HG03025 (cell line): Measurements from ENCODE around the gene L1TD1.
"Not testable (repeated sequence)": the region's sequence is repeated elsewhere in the genome, so short reads cannot be mapped to it uniquely, and the experiment has no call there.

ENCODE experiments used
- ATAC-seq: cut with Tn5 transposase; IDR thresholded peaks from one replicate; pipeline ENCODE4 v1.9.1; 2021; ENCODE audit warnings: mild to moderate bottlenecking, moderate library complexity; ENCODE audit not compliant: unreplicated experiment, low FRiP score

Gene L1TD1

DNA sequence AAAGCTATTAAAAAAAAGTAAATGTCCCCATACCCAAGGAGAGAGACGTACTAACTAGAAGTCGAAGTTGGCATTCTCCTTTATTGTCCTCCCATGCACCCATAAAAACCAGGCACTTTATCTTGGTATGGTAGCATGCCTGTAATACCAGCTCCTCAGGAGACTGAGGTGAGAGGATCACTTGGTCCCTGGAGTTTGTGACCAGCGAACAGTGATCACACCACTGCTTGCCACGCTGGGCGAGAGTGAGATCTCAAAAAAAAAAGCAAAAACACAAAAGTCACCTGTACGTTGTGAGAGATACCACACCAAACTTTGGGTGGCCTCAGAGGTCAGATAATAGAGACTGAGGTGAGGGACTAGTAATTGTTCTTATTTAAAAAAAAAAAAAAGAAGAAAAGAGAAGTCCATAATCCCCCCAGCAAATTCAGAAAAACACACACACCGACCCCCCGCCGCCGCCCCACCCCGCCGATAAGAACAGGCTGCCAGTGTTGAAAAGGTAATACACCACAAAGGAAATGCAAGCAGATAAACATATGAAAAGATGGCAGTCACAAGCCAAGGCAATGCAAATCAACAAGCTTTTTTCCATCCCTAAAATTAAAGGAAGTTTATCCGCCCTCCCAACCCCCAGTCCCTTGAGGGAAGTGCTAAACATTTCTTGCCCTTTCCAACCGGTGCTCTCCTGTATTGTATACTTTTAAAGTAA lies 3.6 kb downstream of the L1TD1 start:
- no peak for ATAC-seq

DNA sequence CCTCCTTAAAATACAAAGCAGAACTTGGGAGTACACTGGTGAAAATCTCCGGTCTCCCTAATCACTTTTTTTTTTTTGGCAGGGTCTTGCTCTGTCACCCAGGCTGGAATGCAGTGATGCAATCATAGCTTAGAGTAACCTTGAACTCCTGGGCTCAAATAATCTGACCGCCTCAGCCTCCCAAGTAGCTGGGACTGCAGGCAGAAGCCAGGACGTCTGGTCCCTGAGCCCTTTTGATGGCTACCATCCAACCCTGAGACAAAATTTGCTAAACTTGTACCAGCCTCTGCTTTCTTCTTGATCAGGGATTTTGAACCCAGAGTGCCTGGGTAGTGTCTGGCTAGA lies 4.1 kb downstream of the L1TD1 start:
- no peak for ATAC-seq

DNA sequence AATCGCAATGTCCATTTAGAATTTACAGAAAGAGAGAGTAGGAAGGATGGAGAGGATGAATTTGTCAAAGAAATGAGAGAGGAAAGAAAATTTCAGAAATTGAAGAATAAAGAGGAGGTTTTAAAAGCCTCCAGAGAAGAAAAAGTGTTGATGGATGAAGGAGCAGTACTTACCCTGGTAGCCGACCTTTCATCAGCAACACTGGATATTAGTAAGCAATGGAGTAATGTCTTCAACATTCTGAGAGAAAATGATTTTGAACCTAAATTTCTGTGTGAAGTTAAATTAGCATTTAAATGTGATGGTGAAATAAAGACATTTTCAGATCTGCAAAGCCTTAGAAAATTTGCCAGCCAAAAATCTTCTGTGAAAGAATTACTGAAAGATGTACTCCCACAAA lies 12.5 kb downstream of the L1TD1 start:
- no peak for ATAC-seq

DNA sequence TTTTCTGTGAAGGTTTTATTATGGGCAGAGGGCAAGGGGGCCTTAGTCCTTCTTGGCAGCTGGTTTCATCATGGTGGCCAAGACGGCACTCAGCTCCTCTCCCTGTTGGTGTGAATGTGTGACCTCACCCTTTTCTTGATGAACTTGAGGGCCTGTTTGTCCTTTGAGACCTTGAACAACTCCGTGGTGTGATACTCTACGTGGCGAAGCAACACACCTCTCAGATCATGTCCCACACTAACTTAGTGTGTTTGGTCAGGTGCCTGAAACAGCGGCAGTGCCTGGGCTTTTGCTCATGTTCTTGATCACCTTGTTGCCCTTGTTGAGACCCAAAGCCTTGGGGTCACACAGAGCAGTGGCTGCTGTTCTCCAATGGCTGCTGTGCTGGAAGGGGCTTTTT lies 13.4 kb downstream of the L1TD1 start:
- no peak for ATAC-seq

DNA sequence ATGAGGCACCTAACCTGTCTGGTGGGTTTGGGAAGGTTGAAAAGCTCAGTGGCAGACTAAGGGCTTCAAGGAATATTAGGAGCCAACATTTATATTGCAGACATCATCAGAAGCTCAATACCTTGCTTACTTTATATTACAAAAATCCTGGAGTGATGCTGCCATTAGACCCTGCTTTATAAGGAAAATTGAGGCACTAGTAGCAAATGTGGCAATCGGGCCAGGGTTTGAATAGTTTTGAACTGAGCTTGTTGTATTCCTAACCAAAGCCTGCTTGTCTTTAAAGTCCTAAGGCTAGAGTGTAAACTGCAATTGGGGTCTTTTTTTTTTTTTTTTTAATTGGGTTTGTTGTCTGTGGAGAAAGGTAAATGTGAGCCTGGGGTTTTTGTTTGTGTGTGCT lies 14.3 kb downstream of the L1TD1 start:
- no peak for ATAC-seq

DNA sequence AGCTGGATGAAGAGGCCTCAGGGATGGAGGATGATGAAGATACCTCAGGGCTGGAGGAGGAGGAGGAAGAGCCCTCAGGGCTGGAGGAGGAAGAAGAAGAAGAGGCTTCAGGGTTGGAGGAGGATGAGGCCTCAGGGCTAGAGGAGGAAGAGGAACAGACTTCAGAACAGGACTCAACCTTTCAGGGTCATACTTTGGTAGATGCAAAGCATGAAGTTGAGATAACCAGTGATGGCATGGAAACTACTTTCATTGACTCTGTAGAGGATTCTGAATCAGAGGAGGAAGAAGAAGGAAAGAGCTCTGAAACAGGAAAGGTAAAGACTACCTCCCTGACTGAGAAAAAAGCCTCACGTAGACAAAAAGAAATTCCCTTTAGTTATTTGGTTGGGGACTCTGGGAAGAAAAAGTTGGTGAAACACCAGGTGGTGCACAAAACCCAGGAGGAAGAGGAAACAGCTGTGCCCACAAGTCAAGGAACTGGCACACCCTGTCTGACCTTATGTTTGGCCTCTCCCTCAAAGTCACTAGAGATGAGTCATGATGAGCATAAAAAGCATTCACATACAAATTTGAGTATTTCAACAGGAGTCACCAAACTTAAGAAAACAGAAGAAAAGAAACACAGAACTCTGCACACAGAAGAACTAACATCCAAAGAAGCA lies 15.4 kb downstream of the L1TD1 start:
- no peak for ATAC-seq

DNA sequence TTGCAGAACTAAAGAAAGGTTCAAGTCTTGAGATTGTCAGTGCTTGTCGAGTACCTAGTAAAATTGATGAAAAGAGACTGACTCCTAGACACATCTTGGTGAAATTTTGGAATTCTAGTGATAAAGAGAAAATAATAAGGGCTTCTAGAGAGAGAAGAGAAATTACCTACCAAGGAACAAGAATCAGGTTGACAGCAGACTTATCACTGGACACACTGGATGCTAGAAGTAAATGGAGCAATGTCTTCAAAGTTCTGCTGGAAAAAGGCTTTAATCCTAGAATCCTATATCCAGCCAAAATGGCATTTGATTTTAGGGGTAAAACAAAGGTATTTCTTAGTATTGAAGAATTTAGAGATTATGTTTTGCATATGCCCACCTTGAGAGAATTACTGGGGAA lies 16.3 kb downstream of the L1TD1 start:
- ATAC-seq: no peak

DNA sequence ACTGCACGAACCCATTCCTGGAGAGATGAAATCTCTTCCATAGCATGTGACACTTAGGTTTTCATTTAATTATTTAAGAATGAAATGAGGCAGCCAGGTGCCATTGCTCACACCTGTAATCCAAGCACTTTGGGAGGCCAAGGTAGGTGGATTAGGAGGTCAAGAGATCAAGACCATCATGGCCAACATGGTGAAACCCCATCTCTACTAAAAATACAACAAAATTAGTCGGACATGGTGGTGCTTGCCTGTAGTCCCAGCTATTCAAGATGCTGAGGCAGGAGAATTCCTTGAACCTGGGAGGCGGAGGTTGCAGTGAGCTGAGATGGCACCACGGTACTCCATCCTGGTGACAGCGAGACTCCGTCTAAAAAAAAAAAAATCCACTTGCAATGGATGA lies 17.8 kb downstream of the L1TD1 start:
- ATAC-seq: no peak

DNA sequence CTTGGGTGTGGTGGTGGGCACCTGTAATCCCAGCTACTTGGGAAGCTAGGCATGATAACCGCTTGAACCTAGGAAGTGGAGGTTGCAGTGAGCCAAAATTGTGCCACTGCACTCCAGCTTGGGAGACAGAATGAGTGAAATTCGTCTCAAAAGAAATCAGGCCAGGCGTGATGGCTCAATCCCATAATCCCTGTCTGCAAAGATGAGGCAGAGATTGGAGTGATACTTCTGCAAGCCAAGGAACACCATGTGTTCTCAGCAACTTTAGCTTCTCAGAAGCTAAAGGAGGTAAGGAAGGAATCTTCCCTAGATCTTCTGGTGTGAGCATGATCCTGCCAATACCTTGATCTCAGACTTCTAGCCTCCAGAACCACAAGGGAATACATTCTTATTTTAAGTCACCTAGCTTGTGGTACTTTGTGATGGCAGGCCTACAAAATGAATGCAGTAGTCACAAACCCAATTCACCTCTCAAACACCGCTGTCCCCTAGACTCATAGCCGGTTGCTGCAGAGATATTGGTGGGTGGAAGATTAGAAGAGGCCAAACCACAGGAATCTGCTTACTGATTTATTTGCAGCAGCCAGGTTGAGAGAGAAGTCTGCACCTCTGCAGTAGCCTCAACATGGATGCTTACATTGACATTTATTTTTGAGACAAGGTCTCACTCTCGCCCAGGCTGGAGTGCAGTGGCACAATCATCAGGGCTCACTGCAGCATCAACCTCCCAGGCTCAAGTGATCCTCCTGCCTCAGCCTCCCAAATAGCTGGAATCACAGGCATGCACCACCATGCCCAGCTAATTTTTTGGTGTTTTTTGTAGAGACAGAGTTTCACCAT lies 18.6 kb downstream of the L1TD1 start:
- ATAC-seq: no peak

DNA sequence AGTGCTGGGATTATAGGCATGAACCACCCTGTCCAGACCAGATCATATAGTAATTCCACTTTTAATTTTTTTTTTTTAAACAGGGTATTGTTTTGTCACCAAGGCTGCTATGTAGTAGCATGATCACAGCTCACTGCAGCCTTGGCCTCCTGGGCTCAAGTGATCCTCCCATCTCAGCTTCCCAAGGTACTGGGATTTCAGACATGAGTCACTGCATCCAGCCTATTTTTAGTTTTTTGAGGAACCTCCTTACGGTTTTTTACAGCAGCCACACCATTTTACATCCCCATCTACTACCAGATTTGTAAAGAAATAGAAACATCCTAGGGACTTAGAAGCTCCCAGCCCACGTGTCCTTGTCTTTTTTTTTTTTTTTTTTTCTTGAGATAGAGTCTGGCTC lies 24.0 kb downstream of the L1TD1 start:
- ATAC-seq: no peak

DNA sequence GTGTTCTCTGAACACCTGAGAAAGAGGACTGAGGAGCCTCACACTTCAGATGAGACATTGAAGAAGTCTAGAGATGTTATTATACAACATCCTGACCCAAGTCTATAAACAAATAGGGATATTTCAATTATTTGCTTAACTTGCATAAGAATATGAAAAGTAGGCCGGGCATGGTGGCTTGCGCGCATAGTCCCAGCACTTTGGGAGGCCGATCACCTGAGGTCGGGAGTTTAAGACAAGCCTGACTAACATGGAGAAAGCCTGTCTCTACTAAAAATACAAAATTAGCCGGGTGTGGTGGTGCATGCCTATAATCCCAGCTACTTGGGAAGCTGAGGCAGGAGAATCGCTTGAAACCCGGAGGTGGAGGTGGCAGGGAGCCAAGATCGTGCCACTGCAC lies 25.8 kb downstream of the L1TD1 start:
- ATAC-seq: not testable (repeated sequence)

DNA sequence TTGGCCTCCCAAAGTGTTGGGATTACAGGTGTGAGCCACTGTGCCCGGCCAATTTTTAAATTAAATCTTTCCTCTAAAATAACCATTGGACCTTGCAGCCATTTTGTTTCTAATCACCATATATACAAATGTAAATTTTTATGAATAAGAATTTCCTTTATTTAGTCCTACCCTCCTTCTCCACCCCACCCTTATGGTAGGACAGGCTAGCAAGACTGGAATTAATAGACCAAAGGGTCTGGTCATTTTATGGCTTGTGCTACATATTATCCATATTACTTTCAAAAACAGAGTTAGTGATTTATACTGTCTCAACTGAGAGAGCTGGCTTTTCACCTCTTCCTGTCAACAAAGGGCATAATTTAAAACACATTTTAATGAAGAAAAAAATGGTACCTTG lies 26.5 kb downstream of the L1TD1 start:
- ATAC-seq: no peak

DNA sequence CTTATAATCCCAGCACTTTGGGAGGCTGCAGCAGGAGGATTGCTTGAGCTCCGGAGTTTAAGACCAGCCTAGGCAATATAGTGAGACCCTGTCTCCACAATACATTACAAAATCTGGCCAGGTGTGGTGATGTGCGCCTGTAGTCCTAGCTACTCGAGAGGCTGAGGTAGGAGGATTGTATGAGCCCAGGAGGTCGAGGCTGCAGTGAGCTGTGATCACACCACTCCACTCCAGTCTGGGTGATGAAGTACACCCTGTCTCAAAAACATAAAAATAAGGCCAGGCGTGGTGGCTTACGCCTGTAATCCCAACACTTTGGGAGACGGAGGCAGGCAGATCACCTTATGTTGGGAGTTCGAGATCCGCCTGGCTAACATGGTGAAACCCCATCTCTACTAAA lies 27.7 kb downstream of the L1TD1 start:
- no peak for ATAC-seq

DNA sequence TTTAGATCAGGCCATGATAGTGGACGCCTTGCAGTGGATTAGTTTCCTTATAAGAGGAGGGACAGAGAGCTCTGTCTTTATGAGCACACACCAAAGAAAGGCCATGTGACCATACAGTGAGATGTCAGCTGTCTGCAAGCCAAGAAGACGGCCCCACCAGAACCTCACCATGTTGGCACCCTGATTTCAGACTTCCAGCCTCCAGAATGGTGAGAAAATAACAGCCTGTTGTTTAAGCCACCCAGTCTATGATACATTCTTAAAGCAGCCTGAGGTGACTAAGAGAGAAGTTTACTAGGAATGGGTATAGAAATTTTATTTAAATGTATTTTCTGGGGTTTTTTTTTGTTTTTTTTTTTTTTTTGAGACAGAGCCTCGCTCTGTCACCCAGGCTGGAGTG lies 29.5 kb downstream of the L1TD1 start:
- ATAC-seq: no peak

DNA sequence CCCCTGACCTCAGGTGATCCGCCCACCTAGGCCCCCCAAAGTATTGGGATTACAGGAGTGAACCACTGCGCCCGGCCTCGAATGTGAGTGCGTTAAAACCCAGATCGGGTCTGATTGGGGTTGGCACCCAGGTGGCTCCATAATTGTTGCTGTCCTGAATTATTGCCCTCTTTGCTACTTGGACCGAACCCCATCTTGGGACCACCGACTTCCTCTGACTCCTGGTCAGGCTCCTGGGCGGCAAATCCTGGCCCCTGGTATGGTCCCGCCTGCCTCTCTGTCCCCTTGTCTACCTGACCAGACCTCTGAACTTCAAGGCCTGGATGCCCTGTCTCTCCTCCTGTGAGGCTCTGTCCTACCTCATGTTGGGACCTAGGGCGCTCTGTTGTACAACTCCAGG lies 32.8 kb downstream of the L1TD1 start:
- no peak for ATAC-seq

DNA sequence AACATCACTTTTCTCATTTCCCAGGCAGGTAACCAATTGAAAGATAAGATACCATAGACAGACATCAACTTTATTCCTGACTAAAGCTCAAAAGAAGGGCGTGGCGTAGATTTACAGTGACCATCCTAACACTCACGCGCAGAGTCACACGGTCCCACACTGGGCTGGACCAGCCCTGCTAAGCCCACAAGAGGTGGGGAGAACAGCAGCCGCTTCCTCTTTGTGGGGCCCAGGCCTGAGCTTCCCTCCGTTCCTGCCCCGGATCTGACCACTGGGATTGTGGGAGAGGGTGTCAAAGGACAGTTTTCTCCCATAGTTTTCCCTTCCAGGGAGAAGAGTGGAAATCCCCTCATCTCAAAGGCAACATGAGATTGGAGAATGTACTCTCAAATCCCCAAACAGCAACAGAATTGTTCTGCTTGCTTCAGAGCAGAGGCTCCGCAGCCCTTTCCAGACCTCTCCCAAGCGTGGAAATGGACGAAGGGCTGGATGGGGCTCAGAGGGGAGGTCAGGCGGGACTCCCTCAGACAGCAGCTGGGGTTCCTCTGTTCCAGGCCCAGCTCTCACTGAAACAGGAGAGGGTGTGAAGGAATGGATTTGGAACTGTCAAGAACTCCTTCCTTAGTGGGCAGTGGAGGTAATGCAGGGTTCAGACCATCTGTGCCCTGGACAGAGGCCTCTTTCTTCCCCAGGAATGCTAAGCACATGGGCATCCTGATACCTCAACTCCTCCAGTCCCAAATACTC lies 33.7 kb downstream of the L1TD1 start:
- ATAC-seq: no peak

DNA sequence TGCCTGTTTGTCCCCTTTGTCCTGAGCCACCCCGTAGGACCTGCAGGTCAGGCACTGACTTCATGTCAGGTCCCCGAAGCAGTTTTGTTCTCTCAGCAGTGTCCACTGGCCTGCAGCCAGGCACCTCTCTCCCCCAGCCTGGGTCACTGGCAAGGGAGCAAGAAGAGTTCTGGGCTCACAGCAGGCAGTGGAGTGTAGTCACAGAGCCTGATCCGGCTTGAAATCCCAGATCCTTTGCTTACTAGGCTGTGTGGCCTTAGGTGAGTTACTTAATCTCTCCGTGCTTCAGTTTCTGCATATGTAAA lies 34.2 kb downstream of the L1TD1 start:
- ATAC-seq: no peak

DNA sequence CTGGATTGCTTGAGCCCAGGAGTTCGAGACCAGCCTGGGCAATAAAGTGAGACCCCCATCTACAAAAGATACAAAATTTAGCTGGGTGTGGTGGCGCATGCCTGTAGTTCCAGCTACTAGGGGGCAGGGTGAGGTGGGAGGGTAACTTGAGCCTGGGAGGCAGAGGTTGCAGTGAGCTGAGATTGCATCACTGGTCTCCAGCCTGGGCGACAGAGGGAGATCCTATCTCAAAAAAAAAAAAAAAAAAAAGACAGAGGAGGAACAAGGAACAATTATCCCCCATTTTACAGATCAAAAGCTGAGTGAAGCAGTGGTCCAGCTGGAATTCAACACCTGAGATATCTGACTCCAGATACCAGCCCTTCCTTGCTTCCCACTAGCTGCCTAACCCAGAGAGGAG lies 34.8 kb downstream of the L1TD1 start:
- no peak for ATAC-seq

DNA sequence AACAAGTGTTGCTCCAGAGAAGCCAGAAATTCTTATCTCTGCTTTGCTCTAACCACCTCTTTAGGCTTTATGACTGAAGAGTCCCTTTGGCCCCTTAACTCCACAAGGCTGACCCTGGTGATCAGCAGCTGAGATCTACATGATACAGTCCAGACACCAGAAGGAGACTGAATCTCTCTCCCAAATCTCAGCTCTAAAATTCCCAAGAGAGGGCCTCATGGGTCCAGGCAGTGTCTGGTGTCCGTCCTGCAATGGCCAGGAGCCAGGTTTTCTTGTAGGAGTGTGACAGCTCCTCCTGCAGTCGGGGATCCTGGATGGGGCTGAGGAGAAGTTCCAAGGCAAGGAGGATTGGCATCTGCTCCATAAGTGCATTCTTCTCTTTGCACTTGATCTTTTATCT lies 35.3 kb downstream of the L1TD1 start:
- no peak for ATAC-seq

DNA sequence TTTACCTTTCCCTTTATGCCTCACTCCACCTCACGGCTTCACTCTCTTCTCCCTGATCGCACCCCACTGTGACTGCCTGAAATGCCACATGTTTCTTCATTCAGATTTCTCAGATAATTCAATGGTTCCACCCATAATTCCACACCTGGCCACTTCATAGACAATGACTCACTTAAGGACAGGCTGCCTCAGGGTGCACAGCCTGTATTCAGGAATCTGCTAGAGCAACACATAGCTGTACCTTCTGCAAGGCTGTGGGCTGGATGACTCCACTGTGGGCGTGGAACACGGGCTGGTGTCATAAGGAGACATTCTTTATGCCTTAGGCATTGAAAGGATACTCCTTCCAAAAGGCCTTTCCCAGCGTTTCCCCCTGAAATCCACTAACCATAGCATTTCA lies 36.1 kb downstream of the L1TD1 start:
- no peak for ATAC-seq

DNA sequence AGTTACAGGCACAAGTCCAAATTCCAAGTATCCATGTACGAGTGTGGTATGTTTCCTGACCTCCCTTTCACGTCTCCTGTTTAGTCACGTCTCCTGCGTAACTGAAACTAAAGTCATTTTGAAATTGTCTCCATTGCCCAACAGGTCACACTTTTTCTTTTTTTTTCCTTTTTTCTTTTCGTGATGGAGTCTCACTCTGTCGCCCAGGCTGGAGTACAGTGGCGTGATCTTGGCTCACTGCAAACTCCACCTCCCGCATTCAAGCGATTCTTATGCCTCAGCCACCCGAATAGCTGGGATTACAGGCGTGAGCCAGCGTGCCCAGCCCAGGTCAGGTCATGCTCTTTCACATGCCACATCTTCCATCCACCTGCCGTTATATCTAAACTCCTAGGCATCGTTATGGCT lies 38.2 kb downstream of the L1TD1 start:
- no peak for ATAC-seq
